ENCODE measurements around the gene TELO2. TPM values are rescaled to one million over a fixed set of nuclear protein-coding genes. Genes with fewer than 3 reads are reported as not detected.
A peak's percentile ranks its signal among the peaks of the same experiment; 100 is the strongest.

TELO2 gene
- total RNA-seq, result 10 to 100 TPM; 48.1 to 60.0 TPM

DNA sequence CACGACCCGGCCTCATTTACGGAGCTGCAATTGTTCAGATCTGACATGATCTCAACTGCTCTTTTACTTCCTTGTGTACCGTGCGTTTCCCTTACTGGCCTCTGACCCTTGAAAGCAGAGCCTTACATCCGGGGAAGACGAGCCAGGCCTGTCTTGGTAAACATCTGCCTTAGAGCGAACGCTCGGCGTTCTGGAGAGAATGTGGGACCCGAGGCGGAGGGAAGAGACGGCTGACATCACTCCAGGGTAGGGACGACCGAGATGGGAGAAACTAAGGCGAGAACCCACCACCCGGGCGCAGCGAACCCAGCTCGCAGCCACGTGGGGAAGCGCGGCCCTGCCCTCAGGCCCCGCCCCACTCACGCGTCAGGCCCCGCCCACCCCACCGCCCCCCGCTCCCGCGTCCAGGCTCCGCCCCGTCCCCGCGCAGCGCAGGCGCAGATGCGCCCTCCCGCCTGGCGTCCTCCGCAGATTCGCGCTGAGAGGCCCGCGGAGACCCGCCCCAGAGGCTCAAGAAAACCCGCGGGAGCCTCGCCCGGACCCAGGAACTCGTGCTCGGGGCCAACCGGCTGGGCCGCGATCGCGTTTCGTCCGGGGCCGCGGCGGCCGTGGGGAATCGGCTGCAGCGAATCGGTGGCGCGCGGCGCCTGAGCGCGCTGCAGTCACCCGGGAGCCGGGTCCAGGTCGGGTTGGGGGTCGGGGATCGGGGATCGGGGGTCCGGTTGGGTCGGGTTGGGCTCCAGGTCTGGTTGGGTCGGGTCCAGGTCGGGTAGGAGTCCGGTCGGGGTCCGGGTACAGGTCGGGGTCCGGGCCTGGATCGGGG, at the start of gene TELO2:
Gene TELO2, plus strand, starts transcription at position 438 of the 823 bp plus-strand sequence. CDS start 922 bp downstream, outside the sequence.
- POLR2A ChIA-PET, result interaction anchor here (0.6 to 0.8 kb wide), 2 partner anchors 17 to 73 kb away, joined by 3 to 8 read pairs; partner anchors contain the start of gene UQCC4
- ATAC-seq (peak; percentile 89), DNase-seq (peak; percentile 94)
- no peaks in the 10 kb centered on the region for H3K27me3 Mint-ChIP-seq
- peaks cover 15% of the 10 kb centered on the region for H3K36me3 Mint-ChIP-seq (ENCODE audit: low read depth)
- H3K27ac Mint-ChIP-seq, result peak within 1 kb of the TSS; percentile 97
- H3K4me3 Mint-ChIP-seq, result peak within 1 kb of the TSS; percentile 92
- no peaks in the 10 kb centered on the region for H3K9me3 Mint-ChIP-seq (ENCODE audit: low read depth)
- H3K4me1 Mint-ChIP-seq, result peaks cover 15% of the 10 kb centered on the region
- CTCF ChIA-PET, result interaction anchor here (0.5 to 1.0 kb wide), 4 partner anchors 18 to 520 kb away, joined by 3 to 4 read pairs (median 3); partner anchors contain the start of genes NUBP2 and SPSB3
- intact Hi-C loops (cut with DNase I, micrococcal nuclease), result loop anchor here (1.0 to 5.0 kb wide), 18 partner anchors 18 to 774 kb away; partner anchors contain the start of genes CLCN7 (in 2 of the 2), CRAMP1 (in 1 of the 2), FAHD1 (in 1 of the 2) and GNPTG (in 1 of the 2)

DNA sequence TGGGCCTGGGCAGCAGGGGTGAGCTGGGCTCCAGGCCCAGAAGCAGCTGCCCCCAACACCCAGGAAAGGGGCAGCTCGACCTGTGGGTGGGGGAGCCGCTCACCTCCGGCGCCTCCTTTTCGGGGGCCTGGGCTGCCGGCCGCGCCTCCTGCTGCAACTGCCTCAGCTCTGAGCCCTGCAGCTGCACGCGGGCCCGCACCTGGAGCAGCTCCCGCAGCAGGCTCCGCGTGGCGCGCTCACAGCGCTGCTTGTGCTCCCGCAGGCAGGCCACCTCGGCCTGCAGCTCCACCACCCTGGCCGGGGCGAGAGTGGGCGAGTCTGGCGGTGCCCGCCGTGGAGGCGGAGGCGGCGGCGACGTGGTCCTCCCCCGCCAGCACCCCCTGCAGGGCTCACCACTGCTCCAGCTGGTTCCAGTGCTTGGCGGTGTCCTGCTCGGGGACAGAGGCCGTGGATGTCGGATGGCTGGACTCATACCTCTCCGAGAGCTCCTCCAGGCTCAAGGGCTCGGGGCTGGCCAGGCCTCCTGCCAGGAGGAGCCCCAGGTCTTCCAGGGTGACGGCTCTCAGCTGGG, 49.7 kb upstream of the TELO2 start:
- ATAC-seq, result no peak
- DNase-seq, result no peak
- ChIA-PET CTCF (no interaction called here), POLR2A (no interaction called here)
- no peaks in the 10 kb centered on the region for H3K27me3 Mint-ChIP-seq
- no peak overlapping the region for H3K27ac Mint-ChIP-seq
- no peak overlapping the region for H3K4me3 Mint-ChIP-seq
- intact Hi-C loops (cut with DNase I, micrococcal nuclease), result no loop called here
- H3K4me1 Mint-ChIP-seq, result no peaks in the 10 kb centered on the region
- H3K36me3 Mint-ChIP-seq (ENCODE audit: low read depth), result no peaks in the 10 kb centered on the region
- no peaks in the 10 kb centered on the region for H3K9me3 Mint-ChIP-seq (ENCODE audit: low read depth)

DNA sequence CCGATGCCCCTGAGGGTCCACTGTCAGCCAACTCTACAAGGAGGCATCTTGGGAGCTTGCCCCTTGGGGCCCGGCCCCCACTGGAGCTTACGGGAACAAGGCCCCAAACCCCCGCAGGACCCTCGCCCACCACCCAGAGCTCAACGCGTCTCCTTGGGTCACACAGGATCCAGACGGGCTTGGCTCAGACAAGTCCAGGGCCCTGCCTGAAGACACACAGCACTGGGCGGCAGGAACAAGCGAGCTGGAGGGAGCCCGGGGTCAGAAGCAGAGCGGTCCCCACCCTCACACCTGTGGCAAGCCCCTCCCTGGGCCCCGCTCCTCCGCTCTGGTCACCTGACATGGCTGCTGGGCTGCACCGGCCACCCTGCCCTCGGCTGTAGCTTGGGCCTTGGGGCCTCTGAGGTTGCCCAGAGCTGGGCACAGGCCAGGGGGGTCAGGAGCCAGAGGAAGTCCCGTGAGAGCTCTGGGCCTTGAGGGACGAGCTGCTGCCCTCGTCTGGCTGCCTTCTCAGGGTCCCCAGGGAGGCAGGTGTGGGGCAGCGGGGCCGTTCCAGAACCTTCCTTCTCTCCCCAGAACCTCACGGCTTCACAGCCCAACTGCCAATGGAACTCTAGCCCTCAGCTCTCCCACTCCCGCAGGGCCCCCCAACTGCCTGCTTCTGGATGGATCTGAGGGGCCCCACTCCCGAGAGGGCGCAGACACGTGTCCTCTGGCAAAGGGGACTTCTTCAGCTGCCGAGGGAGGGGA, 49.0 kb upstream of the TELO2 start, which contains the start of gene CCDC154:
Gene CCDC154, minus strand, starts transcription at position 577 of the 750 bp plus-strand sequence. Its CDS starts 234 bp downstream, at position 343.
- H3K27me3 Mint-ChIP-seq, result no peaks in the 10 kb centered on the region
- ATAC-seq (no peak), DNase-seq (no peak)
- H3K4me3 Mint-ChIP-seq, result no peak within 1 kb of the TSS
- H3K36me3 Mint-ChIP-seq (ENCODE audit: low read depth), result no peaks in the 10 kb centered on the region
- H3K27ac Mint-ChIP-seq, result no peak within 1 kb of the TSS
- ChIA-PET CTCF (no interaction called here), POLR2A (no interaction called here)
- no peaks in the 10 kb centered on the region for H3K9me3 Mint-ChIP-seq (ENCODE audit: low read depth)
- H3K4me1 Mint-ChIP-seq, result no peaks in the 10 kb centered on the region
- intact Hi-C loops (cut with DNase I, micrococcal nuclease), result no loop called here

DNA sequence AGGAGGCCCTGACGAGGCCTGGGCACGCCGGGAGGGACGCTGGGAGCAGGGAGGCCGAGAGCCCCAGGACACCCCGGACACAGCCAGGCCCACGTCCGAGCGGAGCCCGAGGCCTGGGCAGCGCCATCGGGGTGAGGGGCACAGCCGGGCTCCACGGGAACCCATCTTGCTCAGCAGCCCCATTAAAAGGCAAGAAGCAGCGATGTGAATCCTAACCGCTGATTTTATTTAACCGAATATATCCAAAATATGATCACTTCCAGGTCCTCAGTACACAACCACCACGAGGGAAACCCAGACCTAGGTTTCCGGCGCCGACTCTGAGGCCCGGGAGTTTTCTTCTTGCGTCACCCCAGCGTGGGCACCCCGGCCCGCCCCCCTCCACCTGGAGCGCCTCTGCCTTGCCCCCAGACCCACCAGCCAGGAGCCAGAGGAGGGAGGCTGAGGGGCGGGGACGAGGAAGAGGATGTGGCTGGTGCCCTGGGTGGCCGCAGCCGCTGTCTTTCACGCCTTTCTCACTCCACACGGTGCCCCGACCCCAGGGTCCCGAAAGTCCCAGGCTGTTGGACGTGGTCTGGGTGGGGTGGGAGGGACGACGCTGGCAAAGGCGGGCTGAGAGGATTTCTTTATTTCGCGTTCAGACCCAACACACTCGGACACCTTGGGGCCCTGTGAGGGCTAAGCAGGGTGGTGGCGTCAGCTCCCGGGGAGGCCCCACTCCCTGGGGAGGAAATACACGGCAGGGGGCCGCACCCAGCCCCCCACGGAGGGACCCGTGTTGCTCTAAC, 48.2 kb upstream of the TELO2 start:
- no peak for DNase-seq
- H3K36me3 Mint-ChIP-seq (ENCODE audit: low read depth), result no peaks in the 10 kb centered on the region
- H3K4me1 Mint-ChIP-seq, result no peaks in the 10 kb centered on the region
- no peak overlapping the region for H3K4me3 Mint-ChIP-seq
- intact Hi-C loops (cut with DNase I, micrococcal nuclease), result no loop called here
- ATAC-seq, result no peak
- H3K9me3 Mint-ChIP-seq (ENCODE audit: low read depth), result no peaks in the 10 kb centered on the region
- no peaks in the 10 kb centered on the region for H3K27me3 Mint-ChIP-seq
- no peak overlapping the region for H3K27ac Mint-ChIP-seq
- POLR2A ChIA-PET, result no interaction called here
- CTCF ChIA-PET, result no interaction called here

DNA sequence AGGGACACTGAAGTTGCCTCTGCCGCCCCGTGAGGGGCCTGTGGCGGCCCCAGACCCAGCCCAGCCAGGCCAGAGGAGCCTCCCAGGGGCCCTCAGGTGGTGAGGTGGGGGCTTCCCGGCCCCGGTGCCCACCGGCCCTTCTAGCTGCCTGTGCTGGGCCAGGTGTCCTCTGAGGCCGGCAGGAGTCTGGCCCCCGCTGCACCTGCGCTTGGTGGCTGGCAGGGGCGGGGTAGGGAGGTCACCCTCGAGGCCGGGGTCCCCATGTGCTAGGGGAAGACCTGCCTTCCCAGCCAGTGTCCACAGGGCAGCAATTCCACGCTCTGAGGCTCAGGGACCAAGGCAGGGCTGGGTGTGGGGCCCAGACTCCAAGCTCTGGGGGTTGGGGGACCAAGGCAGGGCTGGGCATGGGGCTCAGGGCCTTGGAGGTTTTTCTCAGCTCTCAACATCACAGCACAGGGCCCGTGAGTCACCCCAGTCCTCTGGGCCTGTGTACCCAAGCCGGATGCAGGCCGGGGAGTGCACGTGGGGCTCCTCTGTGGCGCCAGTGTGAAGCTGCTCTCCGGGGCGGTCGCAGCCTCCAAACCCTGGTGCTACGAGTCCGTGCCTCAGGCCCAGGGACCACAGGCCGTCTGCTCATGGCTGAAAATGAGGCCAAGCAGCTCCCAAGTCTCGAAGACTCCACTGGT, 47.5 kb upstream of the TELO2 start:
- ChIA-PET CTCF (no interaction called here), POLR2A (no interaction called here)
- DNase-seq, result no peak
- Mint-ChIP-seq H3K36me3 (ENCODE audit: low read depth) (no peaks in the 10 kb centered on the region), H3K27ac (no peak overlapping the region), H3K27me3 (no peaks in the 10 kb centered on the region), H3K9me3 (ENCODE audit: low read depth) (no peaks in the 10 kb centered on the region), H3K4me3 (no peak overlapping the region), H3K4me1 (no peaks in the 10 kb centered on the region)
- intact Hi-C loops (cut with DNase I, micrococcal nuclease), result no loop called here
- no peak for ATAC-seq

DNA sequence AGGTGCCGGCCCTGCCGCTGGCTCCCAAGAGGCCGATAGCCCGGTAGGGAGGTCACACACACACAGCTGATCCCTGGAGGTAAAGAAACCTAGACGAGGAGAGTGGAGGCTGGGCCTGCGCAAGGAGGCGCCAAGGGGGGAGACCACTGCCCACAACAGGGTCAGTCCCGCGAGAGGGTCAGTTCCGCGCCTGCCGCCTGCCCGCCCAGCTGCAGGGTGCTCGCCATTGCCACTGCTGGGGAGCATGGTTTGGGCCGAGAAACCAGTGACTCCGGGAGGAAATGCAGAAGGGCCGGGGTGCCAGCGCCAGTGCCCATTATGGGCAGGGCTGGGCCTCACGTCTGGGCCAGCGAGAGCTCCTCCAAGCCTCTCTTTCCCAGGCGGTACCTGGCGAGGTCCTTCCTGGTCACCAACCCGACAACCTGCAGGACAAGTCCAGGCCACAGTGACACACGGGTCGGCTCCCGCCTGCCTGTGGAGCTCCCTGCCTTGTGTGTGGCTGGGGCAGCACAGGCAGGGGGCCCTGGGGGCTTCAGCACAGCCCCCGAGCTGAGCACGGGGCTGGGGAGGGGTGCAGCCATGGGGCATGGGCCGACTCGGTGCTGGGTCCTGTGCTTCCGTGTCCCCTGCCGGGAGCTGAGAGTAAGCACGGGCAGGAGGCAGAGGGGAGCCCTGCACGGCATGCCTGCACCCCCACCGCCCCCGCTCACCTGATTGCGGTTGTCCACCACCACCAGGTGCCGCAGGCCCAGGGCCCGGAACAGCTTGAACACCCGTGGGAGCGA, 46.7 kb upstream of the TELO2 start:
- ChIA-PET CTCF (interaction anchor here (0.6 kb wide), 1 partner anchor 336 kb away, joined by 3 read pairs; the partner anchor contains the start of genes NUBP2 and SPSB3), POLR2A (no interaction called here)
- DNase-seq (no peak), ATAC-seq (no peak)
- H3K27ac Mint-ChIP-seq, result no peak overlapping the region
- H3K36me3 Mint-ChIP-seq (ENCODE audit: low read depth), result no peaks in the 10 kb centered on the region
- intact Hi-C loops (cut with DNase I, micrococcal nuclease), result no loop called here
- H3K27me3 Mint-ChIP-seq, result no peaks in the 10 kb centered on the region
- no peaks in the 10 kb centered on the region for H3K4me1 Mint-ChIP-seq
- no peak overlapping the region for H3K4me3 Mint-ChIP-seq
- no peaks in the 10 kb centered on the region for H3K9me3 Mint-ChIP-seq (ENCODE audit: low read depth)

DNA sequence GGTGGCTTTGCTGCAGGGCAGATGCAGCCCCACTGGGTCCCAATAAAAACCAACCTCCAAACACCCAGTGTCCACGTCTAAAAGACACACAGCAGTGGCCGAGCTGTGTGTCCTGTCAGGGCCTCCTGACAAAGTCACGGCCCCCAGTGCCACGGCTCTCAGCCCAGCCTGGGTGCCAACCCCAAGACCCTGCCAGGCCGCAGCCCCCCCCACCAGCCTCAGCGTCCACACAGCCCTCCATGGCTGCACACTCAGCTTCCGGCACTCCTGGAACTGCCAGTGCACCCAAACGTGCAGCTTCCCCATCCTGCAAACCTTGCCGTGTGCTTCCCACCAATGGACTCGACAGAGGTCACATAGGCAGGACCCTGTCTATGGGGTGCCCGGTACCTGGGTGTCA, 45.2 kb upstream of the TELO2 start:
- no peaks in the 10 kb centered on the region for H3K36me3 Mint-ChIP-seq (ENCODE audit: low read depth)
- no peaks in the 10 kb centered on the region for H3K27me3 Mint-ChIP-seq
- H3K27ac Mint-ChIP-seq, result no peak overlapping the region
- DNase-seq (no peak), ATAC-seq (no peak)
- H3K4me1 Mint-ChIP-seq, result no peaks in the 10 kb centered on the region
- CTCF ChIA-PET, result no interaction called here
- no peaks in the 10 kb centered on the region for H3K9me3 Mint-ChIP-seq (ENCODE audit: low read depth)
- POLR2A ChIA-PET, result no interaction called here
- intact Hi-C loops (cut with DNase I, micrococcal nuclease), result no loop called here
- no peak overlapping the region for H3K4me3 Mint-ChIP-seq

DNA sequence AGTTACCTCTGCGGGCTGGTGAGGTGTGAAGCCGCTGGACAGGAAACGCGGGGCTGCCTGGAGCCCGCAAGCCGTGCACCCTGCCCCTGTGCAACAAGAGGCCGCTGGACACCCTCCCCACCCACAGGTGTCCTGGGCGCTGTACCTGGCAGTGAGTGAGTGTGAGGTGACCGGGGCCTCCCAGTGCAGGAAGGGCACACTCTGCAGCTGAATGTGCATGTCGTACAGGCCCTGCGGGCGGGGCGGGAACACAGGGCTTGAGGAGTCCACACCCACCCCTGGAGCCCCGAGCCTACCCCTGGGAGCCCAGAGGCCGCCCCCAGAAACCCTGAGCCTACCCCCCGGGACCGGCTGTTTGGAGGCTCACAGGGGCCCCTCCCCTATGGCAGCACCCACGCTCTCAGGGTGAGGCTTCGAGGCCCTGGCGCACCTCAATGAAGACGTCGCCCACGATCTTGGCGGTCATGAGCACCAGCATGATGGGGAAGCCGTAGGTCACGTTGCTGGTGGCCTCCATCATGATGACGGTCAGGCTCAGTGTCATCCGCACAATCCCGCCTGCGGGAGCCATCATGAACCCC, 44.5 kb upstream of the TELO2 start:
- H3K27me3 Mint-ChIP-seq, result no peaks in the 10 kb centered on the region
- intact Hi-C loops (cut with DNase I, micrococcal nuclease), result no loop called here
- no peak overlapping the region for H3K4me3 Mint-ChIP-seq
- ATAC-seq, result no peak
- H3K9me3 Mint-ChIP-seq (ENCODE audit: low read depth), result no peaks in the 10 kb centered on the region
- H3K36me3 Mint-ChIP-seq (ENCODE audit: low read depth), result no peaks in the 10 kb centered on the region
- H3K27ac Mint-ChIP-seq, result no peak overlapping the region
- no peak for DNase-seq
- ChIA-PET CTCF (no interaction called here), POLR2A (no interaction called here)
- H3K4me1 Mint-ChIP-seq, result no peaks in the 10 kb centered on the region

DNA sequence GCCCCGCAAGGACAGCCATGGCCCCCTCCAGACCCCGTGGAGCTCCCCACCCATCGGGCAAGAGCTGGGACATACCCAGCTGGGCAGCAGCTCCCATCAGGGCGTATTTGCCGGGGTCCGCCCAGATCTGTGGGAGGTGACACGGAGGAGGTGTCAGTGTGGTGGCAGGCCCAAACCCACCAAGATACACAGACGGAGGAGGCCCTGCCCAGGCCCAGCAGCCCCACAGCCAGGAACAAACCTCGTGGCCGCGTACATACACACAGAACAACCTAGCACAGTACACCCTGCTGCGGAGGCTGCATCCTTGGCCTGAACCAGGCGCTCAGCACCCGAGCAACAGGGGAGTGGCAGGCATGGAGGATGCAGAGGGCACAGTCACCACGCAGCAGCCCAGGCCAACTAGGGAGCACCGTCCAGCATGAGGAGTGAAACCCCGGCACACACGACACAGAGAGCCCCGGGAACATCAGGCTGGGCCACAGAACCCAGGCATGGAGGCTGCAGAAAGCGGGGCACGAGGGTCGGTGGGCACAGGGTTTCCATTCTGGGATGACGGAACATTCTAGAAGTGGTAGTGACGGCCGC, 43.9 kb upstream of the TELO2 start:
- Mint-ChIP-seq H3K27ac (no peak overlapping the region), H3K27me3 (no peaks in the 10 kb centered on the region), H3K36me3 (ENCODE audit: low read depth) (no peaks in the 10 kb centered on the region), H3K4me1 (no peaks in the 10 kb centered on the region), H3K9me3 (ENCODE audit: low read depth) (no peaks in the 10 kb centered on the region), H3K4me3 (no peak overlapping the region)
- ChIA-PET CTCF (no interaction called here), POLR2A (no interaction called here)
- ATAC-seq, result no peak
- no peak for DNase-seq
- intact Hi-C loops (cut with DNase I, micrococcal nuclease), result no loop called here

DNA sequence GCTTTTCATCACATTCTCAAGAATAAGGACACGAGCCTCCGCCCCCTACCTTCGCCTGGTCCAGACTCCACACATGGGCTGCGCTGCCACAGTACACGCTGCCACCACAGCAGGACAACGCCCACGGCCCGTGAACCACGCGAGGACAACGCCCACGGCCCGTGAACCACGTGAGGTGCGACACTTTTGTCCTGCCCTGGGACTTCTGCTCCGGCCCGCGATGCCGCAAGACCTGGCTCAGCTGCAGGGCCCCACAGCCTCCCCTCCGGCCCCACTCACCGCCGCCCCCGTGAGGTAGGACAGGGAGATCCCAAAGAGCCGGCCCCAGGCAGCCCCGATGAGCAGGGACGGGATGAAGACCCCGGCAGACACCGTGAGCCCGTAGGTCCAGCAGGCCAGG, 42.9 kb upstream of the TELO2 start:
- ChIA-PET POLR2A (no interaction called here), CTCF (no interaction called here)
- DNase-seq (no peak), ATAC-seq (no peak)
- H3K9me3 Mint-ChIP-seq (ENCODE audit: low read depth), result no peaks in the 10 kb centered on the region
- no peaks in the 10 kb centered on the region for H3K4me1 Mint-ChIP-seq
- no peak overlapping the region for H3K27ac Mint-ChIP-seq
- no peaks in the 10 kb centered on the region for H3K27me3 Mint-ChIP-seq
- peaks cover 4% of the 10 kb centered on the region for H3K36me3 Mint-ChIP-seq (ENCODE audit: low read depth)
- H3K4me3 Mint-ChIP-seq, result no peak overlapping the region
- intact Hi-C loops (cut with DNase I, micrococcal nuclease), result no loop called here

Data from activated CD4-positive, alpha-beta T cell treated with anti-CD3 and anti-CD28 coated beads for 36 hours (primary cell).